RWPE2 (cell line): Measurements from ENCODE around the gene NTRK2.

Experiments used
- ATAC-seq: fragments of 200-7000 bp; cut with Tn5 transposase; 3 replicates; pipeline ENCODE4 v1.9.1; 2021; ENCODE audit warnings: low read depth
- DNase-seq: peaks from one replicate; pipeline ENCODE4 v3.0.0-alpha.2; 2020; ENCODE audit warnings: low spot score
- H3K27ac ChIP-seq: fragments of 450-650 bp; 2 replicates; pipeline ENCODE4 v1.5.1; 2017; ENCODE audit warnings: mild to moderate bottlenecking; ENCODE audit not compliant: poor library complexity, severe bottlenecking
- H3K27me3 ChIP-seq: fragments of 250-450 bp; sonication (Bioruptor Pico); 2 replicates; pipeline ENCODE4 v1.5.1; 2021; ENCODE audit warnings: mild to moderate bottlenecking, moderate library complexity; ENCODE audit not compliant: insufficient read depth, poor library complexity, severe bottlenecking
- H3K36me3 ChIP-seq: fragments of 250-450 bp; sonication (Bioruptor Pico); 2 replicates; pipeline ENCODE4 v1.5.1; 2020; ENCODE audit warnings: low read depth, mild to moderate bottlenecking, moderate library complexity
- H3K4me1 ChIP-seq: fragments of 250-450 bp; sonication (Bioruptor Pico); 2 replicates; pipeline ENCODE4 v1.5.1; 2021; ENCODE audit warnings: mild to moderate bottlenecking, moderate library complexity; ENCODE audit not compliant: insufficient read depth, poor library complexity, severe bottlenecking
- H3K4me3 ChIP-seq: fragments of 250-450 bp; sonication (Bioruptor Pico); 2 replicates; pipeline ENCODE4 v1.5.1; 2021; ENCODE audit warnings: mild to moderate bottlenecking, moderate library complexity; ENCODE audit not compliant: severe bottlenecking
- H3K9me3 ChIP-seq: fragments of 250-450 bp; sonication (Bioruptor Pico); 2 replicates; pipeline ENCODE4 v1.5.1; 2021; ENCODE audit warnings: mild to moderate bottlenecking, moderate library complexity; ENCODE audit not compliant: severe bottlenecking
- TF ChIP-seq, protein P1 (sequence below): fragments of 450-650 bp; IDR thresholded peaks from one replicate; pipeline ENCODE4 v1.5.1; 2017; ENCODE audit warnings: mild to moderate bottlenecking, moderate library complexity; ENCODE audit not compliant: poor library complexity, severe bottlenecking

Gene NTRK2

DNA sequence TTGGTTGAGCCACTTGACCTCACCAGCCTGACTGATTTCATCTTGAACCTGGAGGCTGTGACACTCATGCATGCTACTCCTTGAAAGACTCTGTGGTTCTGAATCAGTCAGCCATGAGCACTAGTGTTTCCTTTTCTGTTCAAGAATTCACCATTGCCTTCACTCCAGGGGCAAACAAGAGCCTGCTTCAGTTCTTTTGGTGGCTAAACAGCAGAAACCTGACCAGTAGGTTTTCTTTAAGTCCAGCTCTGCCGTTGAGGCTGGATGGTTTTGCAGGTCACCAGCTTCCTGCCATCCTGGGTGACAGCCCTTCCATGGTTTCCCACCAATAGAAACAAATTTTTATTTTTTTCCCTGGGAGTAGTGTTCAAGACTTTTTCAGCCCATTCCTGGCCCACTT lies 10.0 kb downstream of the NTRK2 start:
- TF ChIP-seq, protein P1, sequence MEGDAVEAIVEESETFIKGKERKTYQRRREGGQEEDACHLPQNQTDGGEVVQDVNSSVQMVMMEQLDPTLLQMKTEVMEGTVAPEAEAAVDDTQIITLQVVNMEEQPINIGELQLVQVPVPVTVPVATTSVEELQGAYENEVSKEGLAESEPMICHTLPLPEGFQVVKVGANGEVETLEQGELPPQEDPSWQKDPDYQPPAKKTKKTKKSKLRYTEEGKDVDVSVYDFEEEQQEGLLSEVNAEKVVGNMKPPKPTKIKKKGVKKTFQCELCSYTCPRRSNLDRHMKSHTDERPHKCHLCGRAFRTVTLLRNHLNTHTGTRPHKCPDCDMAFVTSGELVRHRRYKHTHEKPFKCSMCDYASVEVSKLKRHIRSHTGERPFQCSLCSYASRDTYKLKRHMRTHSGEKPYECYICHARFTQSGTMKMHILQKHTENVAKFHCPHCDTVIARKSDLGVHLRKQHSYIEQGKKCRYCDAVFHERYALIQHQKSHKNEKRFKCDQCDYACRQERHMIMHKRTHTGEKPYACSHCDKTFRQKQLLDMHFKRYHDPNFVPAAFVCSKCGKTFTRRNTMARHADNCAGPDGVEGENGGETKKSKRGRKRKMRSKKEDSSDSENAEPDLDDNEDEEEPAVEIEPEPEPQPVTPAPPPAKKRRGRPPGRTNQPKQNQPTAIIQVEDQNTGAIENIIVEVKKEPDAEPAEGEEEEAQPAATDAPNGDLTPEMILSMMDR: no peak
- no peak for ATAC-seq
- H3K36me3 ChIP-seq: no peaks in the 10 kb centered on the region
- no peaks in the 10 kb centered on the region for H3K9me3 ChIP-seq
- no peak overlapping the region for H3K4me3 ChIP-seq
- no peaks in the 10 kb centered on the region for H3K27me3 ChIP-seq
- H3K4me1 ChIP-seq: no peaks in the 10 kb centered on the region
- no peak for DNase-seq
- no peak overlapping the region for H3K27ac ChIP-seq

DNA sequence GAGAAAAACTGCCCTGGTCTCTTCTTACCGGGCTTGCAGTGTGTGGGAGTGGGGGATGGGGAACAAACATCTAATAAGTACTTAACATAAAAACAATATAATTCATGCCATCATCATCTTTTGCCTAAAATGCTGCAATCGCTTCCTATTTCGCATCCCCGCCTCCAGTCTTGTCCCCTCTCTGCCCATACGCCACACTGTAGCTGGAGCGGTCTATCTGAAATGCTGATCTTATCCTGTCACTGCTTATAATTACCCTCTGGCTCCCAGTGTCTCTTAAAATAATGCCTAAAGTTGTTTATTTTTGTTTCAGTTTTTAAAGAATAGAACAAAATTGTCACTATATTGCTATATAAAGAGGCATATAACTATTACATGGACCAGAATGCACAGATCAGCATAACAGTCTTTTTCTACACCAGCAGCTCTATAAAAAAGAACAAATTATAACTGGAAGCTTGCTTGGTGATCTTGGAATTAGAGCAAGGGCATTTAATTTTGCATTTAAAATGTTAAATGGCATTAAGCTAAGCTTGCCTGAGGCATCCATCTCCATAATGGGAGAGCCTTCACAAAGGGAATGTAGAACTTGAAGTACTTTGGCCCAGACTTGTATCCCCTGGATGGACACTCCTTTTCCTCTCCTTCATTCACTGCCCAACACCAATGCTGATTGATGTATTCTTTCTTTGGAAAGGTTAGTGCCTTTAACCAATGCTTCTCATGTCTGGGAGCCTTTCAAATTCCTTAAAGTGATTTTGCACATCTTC lies 12.2 kb downstream of the NTRK2 start:
- no peak for ATAC-seq
- Histone ChIP-seq H3K27me3 (no peaks in the 10 kb centered on the region), H3K4me1 (no peaks in the 10 kb centered on the region), H3K36me3 (no peaks in the 10 kb centered on the region), H3K4me3 (no peak overlapping the region), H3K9me3 (no peaks in the 10 kb centered on the region), H3K27ac (no peak overlapping the region)
- TF ChIP-seq, protein P1: no peak
- no peak for DNase-seq

DNA sequence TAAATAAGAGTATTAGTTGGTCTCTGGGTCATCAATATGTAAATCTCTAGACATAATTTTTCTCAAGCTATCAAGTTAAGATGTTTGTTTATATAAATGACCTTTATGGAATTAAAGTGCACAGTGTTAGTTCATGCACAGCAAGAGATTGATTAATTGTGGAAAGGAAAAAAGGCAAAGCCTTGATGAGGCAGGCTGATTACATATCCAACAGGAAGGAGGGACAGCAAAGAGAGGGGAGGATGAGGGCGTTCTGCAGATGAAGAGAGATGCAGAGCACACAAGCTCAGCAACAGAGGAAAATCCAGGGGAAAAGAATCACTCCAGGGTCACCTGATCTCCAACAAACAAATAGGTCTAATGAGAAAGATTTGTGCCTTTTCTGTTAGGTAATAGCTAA lies 16.5 kb downstream of the NTRK2 start:
- TF ChIP-seq, protein P1: no peak
- DNase-seq: no peak
- Histone ChIP-seq H3K9me3 (no peaks in the 10 kb centered on the region), H3K27ac (no peak overlapping the region), H3K27me3 (no peaks in the 10 kb centered on the region), H3K36me3 (no peaks in the 10 kb centered on the region), H3K4me1 (no peaks in the 10 kb centered on the region), H3K4me3 (no peak overlapping the region)
- ATAC-seq: no peak

DNA sequence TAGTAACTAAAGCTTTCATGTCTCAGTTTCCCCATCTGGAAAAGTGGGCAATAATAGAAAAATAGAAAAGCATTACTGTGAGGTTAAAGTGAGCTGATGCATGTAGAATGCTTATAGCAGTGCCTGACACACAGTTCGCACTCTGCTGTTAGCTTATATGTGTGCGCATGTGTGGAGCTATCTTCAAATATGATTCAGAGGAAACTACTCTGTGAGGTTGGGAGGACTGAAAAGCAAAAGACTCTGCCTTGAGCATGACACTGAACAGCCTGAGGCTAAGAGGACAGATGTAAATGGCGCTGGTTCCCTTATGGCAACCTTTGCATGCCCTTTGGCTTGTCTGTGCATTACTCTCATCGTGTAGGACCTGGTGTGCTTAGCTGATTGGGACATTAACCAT lies 19.4 kb downstream of the NTRK2 start:
- Histone ChIP-seq H3K4me3 (no peak overlapping the region), H3K27me3 (no peaks in the 10 kb centered on the region), H3K27ac (no peak overlapping the region), H3K9me3 (no peaks in the 10 kb centered on the region), H3K36me3 (no peaks in the 10 kb centered on the region), H3K4me1 (no peaks in the 10 kb centered on the region)
- ATAC-seq: no peak
- TF ChIP-seq, protein P1: no peak
- no peak for DNase-seq

DNA sequence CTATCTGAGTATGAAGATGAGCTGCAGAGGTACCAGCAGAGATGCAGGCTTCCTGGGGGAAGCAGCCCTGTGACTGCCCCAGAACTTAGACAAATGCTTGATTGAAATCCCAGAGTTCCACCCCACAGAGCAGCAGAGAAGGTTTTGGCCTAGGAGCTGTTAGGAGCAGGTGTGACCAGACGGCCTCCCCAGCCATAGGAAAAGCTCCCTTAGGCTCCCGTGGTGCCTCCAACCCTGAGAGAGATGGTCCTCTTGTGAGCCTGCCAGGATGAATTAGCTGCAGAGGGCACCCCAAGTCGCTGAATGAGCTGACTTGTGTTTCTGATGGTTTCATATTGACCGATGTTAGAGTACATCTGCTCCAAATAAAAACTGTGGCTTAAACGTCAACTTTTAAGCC lies 22.1 kb downstream of the NTRK2 start:
- no peaks in the 10 kb centered on the region for H3K4me1 ChIP-seq
- H3K36me3 ChIP-seq: no peaks in the 10 kb centered on the region
- TF ChIP-seq, protein P1: no peak
- no peaks in the 10 kb centered on the region for H3K27me3 ChIP-seq
- H3K4me3 ChIP-seq: no peak overlapping the region
- DNase-seq (no peak), ATAC-seq (no peak)
- no peak overlapping the region for H3K27ac ChIP-seq
- H3K9me3 ChIP-seq: no peaks in the 10 kb centered on the region
